ENCODE data around the gene DUSP7.
A peak's percentile ranks its signal among the peaks of the same experiment; 100 is the strongest.

DNA sequence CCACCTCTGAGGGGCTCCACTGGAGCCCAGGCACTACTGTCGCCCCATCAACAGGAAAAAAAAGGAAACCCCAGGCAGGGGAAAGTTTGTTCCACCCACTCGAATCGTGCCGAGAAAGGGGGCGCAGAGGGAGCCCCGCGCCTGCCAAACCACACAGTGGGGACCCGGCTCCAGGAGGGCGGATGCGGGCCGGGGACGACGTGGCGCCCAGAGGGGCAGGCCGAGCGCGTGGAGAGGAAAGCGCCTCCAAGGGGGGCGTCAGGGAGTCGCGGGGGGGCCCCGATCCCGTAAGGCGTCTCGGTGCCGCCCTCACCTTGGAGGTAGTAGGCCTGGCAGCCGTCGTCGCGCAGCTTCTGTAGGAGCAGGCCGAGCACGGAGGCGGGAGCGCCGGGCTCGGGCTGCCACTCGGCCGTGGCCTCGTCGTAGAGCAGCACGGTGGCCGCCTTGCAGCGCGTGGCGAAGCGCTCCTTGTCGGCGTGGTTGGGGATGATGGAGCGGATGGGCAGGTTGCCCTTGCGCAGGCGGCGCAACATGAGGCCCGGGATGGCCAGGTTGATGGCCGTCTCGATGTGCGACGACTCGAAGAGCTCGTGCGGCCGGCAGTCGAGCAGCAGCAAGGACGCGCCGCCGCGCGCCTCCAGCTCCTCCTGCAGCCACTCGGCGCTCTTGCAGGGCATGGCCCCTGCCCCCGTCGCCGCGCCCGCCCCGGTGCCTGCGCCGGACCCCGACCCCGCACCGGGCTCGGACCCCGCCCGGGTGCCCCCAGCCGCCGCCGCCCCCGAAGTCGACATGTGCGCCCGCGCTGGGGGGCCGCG is 627 bp downstream of the DUSP7 start:
- TF ChIP-seq EZH2 (IDR thresholded peaks at IDR 0.05) (no peak), EZH2phosphoT487 (IDR thresholded peaks at IDR 0.05) (no peak)
- TF ChIP-seq, protein P1, sequence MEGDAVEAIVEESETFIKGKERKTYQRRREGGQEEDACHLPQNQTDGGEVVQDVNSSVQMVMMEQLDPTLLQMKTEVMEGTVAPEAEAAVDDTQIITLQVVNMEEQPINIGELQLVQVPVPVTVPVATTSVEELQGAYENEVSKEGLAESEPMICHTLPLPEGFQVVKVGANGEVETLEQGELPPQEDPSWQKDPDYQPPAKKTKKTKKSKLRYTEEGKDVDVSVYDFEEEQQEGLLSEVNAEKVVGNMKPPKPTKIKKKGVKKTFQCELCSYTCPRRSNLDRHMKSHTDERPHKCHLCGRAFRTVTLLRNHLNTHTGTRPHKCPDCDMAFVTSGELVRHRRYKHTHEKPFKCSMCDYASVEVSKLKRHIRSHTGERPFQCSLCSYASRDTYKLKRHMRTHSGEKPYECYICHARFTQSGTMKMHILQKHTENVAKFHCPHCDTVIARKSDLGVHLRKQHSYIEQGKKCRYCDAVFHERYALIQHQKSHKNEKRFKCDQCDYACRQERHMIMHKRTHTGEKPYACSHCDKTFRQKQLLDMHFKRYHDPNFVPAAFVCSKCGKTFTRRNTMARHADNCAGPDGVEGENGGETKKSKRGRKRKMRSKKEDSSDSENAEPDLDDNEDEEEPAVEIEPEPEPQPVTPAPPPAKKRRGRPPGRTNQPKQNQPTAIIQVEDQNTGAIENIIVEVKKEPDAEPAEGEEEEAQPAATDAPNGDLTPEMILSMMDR (IDR thresholded peaks at IDR 0.05), result peak; percentile 25
